Spleen (tissue), 7 donors: ENCODE measurements around the gene STK33.

Source experiments
- POLR2A ChIP-seq, 3 donors: fragments of 450-650 bp; IDR thresholded peaks; one replicate each; pipeline ENCODE4 v1.5.1; 2017; ENCODE audit warnings: antibody characterized with exemption in 3 of 3, mild to moderate bottlenecking in 1 of 3
- POLR2AphosphoS5 ChIP-seq, 3 donors: sonication (generic); formaldehyde crosslinking; IDR thresholded peaks; one replicate each; pipeline ENCODE4 v1.5.1; 2017; ENCODE audit warnings: antibody characterized with exemption in 3 of 3
- TF ChIP-seq, protein P1 (sequence below), 11 experiments: fragments of 200-600 bp in 7 of 11; fragments of 450-650 bp in 4 of 11; sonication (generic) in 4 of 11; IDR thresholded peaks in 8 of 11; conservative IDR thresholded peaks in 3 of 11; 1 replicate in 7 of 11; 2 replicates in 4 of 11; pipeline versions ENCODE4 v1.4.0 to v1.8.0; 2016 to 2021; ENCODE audit warnings: antibody characterized with exemption in 11 of 11, inconsistent platforms in 4 of 11, mild to moderate bottlenecking in 1 of 11
- donor health status: DM: no; HTN: no; CAD: no; lungs with moderate emphysema.
- donor health status: DM: no; HTN: no; CAD: no.
- donor health status: DM: no; HTN: no; CAD: no.

DNA sequence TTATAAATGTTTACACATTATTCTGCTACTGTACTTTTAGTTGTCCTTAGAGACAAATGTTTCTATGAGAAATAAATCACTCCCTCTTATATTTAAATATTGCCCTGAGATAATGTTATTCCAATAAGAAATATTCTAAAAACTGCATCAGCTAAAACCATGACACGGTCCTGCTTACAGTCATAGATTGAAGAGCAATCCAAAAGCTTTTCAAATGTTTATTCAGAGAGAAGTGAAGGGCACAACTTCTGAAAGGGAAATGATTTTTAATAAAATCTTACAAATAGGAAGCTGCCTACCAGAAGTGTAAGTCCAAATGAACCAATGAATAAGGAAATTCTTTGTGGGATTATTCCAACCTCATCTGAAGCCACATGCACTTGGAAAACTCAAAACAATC, 49.2 kb downstream of the STK33 start:
- TF ChIP-seq, protein P1, sequence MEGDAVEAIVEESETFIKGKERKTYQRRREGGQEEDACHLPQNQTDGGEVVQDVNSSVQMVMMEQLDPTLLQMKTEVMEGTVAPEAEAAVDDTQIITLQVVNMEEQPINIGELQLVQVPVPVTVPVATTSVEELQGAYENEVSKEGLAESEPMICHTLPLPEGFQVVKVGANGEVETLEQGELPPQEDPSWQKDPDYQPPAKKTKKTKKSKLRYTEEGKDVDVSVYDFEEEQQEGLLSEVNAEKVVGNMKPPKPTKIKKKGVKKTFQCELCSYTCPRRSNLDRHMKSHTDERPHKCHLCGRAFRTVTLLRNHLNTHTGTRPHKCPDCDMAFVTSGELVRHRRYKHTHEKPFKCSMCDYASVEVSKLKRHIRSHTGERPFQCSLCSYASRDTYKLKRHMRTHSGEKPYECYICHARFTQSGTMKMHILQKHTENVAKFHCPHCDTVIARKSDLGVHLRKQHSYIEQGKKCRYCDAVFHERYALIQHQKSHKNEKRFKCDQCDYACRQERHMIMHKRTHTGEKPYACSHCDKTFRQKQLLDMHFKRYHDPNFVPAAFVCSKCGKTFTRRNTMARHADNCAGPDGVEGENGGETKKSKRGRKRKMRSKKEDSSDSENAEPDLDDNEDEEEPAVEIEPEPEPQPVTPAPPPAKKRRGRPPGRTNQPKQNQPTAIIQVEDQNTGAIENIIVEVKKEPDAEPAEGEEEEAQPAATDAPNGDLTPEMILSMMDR (IDR thresholded peaks at IDR 0.05 in 8 of 11, conservative IDR thresholded peaks at IDR 0.05 in 3 of 11) = no peak
- no peak for TF ChIP-seq POLR2A (IDR thresholded peaks at IDR 0.05)
- TF ChIP-seq POLR2AphosphoS5 (IDR thresholded peaks at IDR 0.05) = no peak
